ENCODE results near the gene SBK1.
"Not testable (repeated sequence)": the region's sequence is repeated elsewhere in the genome, so short reads cannot be mapped to it uniquely, and the experiment has no call there.

Gene SBK1

GRCh38 chr16:28362600-28362999, 70.3 kb downstream of the SBK1 start:
- not testable (repeated sequence) for H3K9me3 Mint-ChIP-seq; H3K36me3 Mint-ChIP-seq (ENCODE audit: insufficient read depth); DNase-seq; H3K4me3 Mint-ChIP-seq; H3K27ac Mint-ChIP-seq; ATAC-seq (replicated peaks); H3K27me3 Mint-ChIP-seq; H3K4me1 Mint-ChIP-seq (ENCODE audit: low read depth in 2 of 2)

GRCh38 chr16:28363408-28363807, 71.1 kb downstream of the SBK1 start, which contains the start of gene NPIPB6:
Gene NPIPB6, minus strand, starts transcription at chr16:28363508. Its CDS starts 686 bp downstream, at chr16:28362822.
- H3K36me3 Mint-ChIP-seq (ENCODE audit: insufficient read depth); H3K4me1 Mint-ChIP-seq (ENCODE audit: low read depth in 2 of 2); H3K27ac Mint-ChIP-seq; H3K27me3 Mint-ChIP-seq; ATAC-seq (replicated peaks); DNase-seq; H3K4me3 Mint-ChIP-seq; H3K9me3 Mint-ChIP-seq: not testable (repeated sequence)

- not testable (repeated sequence) for H3K4me1 Mint-ChIP-seq (ENCODE audit: low read depth in 2 of 2); H3K4me3 Mint-ChIP-seq; H3K27ac Mint-ChIP-seq; H3K36me3 Mint-ChIP-seq (ENCODE audit: insufficient read depth); H3K9me3 Mint-ChIP-seq; H3K27me3 Mint-ChIP-seq
- ATAC-seq (replicated peaks) (peak; percentile 99), DNase-seq (peak in 2 of 3 experiments; percentile 11 to 29)
Observed at GRCh38 chr16:28364268-28365173, 72.2 kb downstream of the SBK1 start.

- not testable (repeated sequence) for H3K36me3 Mint-ChIP-seq (ENCODE audit: insufficient read depth); ATAC-seq (replicated peaks); DNase-seq; H3K27me3 Mint-ChIP-seq; H3K27ac Mint-ChIP-seq; H3K4me3 Mint-ChIP-seq; H3K9me3 Mint-ChIP-seq; H3K4me1 Mint-ChIP-seq (ENCODE audit: low read depth in 2 of 2)
Observed at GRCh38 chr16:28367926-28368325, 75.6 kb downstream of the SBK1 start.

Measured in effector memory CD8-positive, alpha-beta T cell (primary cell).